ENCODE measurements around the gene RASGRP3.
A peak's percentile ranks its signal among the peaks of the same experiment; 100 is the strongest.

The RASGRP3 gene

DNA sequence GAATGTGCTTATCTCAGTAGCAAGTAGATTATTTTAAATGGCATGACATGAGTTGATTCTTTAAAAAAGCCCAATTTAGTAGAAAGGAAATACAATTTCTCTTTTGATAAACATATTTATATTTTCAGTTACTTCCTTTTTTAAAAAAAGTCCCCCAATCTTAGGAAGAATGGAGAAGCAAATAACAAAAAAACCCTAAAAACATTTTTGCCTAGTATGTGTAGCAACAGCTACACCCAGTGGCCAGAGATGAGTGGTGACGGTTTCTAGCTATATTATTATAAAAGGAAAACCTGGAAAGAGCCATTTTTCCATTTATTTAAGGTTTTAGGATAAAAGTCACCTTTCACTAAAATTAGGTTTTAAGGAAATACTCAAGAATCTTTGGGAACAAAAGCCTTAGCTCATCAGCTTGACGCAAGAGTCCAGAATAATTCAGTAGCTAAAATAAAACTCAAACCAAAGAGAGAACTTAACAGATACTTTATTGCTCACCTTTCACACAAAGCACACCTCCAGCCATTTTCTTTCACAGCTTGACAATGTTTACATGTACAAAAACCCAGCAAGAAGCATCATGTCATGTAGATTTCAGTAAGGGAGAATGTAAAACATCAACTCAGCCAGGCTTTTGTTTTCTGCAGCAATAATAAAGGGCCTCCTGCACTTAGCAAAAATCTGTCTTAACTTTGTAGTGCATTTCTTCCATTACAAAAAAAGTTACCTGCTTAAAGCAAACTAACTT, 106.9 kb downstream of the RASGRP3 start:
- no peak overlapping the region for H3K27ac ChIP-seq
- TF ChIP-seq, protein P1, sequence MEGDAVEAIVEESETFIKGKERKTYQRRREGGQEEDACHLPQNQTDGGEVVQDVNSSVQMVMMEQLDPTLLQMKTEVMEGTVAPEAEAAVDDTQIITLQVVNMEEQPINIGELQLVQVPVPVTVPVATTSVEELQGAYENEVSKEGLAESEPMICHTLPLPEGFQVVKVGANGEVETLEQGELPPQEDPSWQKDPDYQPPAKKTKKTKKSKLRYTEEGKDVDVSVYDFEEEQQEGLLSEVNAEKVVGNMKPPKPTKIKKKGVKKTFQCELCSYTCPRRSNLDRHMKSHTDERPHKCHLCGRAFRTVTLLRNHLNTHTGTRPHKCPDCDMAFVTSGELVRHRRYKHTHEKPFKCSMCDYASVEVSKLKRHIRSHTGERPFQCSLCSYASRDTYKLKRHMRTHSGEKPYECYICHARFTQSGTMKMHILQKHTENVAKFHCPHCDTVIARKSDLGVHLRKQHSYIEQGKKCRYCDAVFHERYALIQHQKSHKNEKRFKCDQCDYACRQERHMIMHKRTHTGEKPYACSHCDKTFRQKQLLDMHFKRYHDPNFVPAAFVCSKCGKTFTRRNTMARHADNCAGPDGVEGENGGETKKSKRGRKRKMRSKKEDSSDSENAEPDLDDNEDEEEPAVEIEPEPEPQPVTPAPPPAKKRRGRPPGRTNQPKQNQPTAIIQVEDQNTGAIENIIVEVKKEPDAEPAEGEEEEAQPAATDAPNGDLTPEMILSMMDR (conservative IDR thresholded peaks at IDR 0.05): peak; percentile 93

- no peak overlapping the region; the same call in 1 of the 2 replicates for H3K27ac ChIP-seq
- TF ChIP-seq, protein P1 (conservative IDR thresholded peaks at IDR 0.05): no peak
Measured at GRCh38 chr2:33586766-33587165, 110.3 kb downstream of the RASGRP3 start.

DNA sequence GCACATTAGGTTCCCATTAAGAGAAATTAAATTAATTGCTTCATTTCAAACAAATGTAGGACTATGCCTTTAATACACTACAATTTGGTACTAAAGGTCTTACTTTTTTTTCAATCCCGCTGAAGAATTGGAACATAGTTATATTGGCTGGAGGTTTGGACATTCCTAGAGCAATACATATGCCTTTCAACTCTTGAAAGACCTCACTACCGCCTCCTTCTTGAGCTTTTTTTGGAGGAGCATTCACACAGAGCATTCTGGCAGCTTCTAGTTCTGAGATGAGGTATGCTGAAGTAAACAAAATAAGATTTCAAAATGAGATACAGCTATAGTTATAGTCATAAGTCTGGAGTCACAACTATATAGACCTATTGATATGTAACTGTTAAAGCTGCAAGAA, 111.8 kb downstream of the RASGRP3 start:
- no peak overlapping the region for H3K27ac ChIP-seq
- TF ChIP-seq, protein P1 (conservative IDR thresholded peaks at IDR 0.05): no peak

- TF ChIP-seq, protein P1 (conservative IDR thresholded peaks at IDR 0.05): no peak
- H3K27ac ChIP-seq: peak overlapping the region; percentile 48
Measured at GRCh38 chr2:33589444-33589843, 113.0 kb downstream of the RASGRP3 start.

DNA sequence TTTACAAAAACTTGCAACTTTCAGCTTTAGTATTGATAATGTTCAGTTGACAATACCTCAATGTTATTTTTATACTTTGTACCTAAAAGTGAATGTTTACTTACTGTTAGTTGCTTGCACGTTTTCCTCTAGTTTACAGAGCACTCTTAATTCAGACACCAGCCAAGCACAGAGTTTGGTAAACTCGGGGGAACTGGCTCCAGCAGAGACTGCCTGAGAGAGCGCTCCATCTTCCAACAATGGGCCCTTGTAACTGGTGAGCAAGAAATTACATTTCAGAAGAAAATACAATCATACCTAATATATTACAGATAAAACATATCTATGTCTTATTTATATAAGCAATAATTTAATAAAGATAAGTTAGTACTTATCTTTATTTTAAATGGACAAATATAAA, 118.9 kb downstream of the RASGRP3 start:
- H3K27ac ChIP-seq: no peak overlapping the region
- TF ChIP-seq, protein P1 (conservative IDR thresholded peaks at IDR 0.05): no peak

DNA sequence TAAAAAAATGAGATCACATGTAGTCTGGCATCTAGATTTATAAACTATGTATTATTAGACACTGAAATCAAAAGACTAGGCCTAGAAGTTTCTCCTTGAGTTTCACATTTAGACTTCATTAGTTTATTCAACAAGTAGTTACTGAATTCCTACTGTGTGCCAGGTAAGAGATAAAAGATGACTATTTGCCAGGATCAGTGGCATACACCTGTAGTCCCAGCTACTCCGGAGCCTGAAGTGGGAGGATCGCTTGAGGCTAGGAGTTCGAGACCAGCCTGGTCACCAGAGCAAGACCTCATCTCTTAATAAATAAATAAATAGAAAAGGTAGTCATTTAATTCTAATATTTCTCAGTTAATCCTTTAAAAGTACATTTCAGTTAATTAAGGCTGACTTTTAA, 120.6 kb downstream of the RASGRP3 start:
- TF ChIP-seq, protein P1 (conservative IDR thresholded peaks at IDR 0.05): no peak
- no peak overlapping the region for H3K27ac ChIP-seq

DNA sequence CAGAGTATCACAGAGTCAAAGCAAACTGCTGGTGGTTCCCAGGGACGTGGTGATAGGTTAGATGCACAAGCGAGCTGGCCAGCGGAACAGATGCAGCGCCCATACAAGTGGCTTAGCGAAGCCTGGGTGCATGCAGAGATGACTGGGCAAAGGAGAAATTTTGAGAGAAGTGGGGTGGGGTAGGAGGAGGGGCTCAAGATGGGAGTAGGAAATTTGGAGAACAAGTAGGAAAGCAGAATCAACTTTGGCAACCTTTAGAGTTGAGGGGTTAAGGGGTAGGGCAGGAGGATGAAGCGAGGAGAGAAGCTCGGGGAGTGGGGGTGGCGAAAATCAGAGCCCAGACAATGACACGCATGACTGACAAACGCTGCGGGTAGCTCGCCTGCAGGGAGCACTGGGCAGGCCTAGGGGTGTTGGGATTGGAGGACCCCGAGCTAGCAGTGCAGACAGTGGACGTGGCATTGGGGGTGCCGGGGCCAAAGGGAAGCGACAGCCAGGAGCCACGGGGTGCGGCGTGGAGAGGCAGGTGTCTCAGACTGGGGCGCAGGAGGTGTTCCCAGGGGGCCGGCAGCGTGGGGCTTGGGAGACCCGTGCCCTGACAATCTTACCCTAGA, 122.2 kb downstream of the RASGRP3 start:
- peak overlapping the region; percentile 74 for H3K27ac ChIP-seq
- TF ChIP-seq, protein P1 (conservative IDR thresholded peaks at IDR 0.05): no peak
